ENCODE data around the gene TET2.

TET2 gene

DNA sequence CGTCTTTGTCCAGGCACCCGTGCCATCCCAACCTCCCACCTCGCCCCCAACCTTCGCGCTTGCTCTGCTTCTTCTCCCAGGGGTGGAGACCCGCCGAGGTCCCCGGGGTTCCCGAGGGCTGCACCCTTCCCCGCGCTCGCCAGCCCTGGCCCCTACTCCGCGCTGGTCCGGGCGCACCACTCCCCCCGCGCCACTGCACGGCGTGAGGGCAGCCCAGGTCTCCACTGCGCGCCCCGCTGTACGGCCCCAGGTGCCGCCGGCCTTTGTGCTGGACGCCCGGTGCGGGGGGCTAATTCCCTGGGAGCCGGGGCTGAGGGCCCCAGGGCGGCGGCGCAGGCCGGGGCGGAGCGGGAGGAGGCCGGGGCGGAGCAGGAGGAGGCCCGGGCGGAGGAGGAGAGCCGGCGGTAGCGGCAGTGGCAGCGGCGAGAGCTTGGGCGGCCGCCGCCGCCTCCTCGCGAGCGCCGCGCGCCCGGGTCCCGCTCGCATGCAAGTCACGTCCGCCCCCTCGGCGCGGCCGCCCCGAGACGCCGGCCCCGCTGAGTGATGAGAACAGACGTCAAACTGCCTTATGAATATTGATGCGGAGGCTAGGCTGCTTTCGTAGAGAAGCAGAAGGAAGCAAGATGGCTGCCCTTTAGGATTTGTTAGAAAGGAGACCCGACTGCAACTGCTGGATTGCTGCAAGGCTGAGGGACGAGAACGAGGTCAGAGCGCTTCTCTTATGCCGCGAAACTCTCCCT lies at the start of gene TET2:
Gene TET2, plus strand, starts transcription at position 601 of the 740 bp plus-strand sequence. CDS start 87,067 bp downstream, outside the sequence.
- in situ Hi-C loops (cut with HindIII; ENCODE audit: low sequenced_read_pairs) = no loop called here

DNA sequence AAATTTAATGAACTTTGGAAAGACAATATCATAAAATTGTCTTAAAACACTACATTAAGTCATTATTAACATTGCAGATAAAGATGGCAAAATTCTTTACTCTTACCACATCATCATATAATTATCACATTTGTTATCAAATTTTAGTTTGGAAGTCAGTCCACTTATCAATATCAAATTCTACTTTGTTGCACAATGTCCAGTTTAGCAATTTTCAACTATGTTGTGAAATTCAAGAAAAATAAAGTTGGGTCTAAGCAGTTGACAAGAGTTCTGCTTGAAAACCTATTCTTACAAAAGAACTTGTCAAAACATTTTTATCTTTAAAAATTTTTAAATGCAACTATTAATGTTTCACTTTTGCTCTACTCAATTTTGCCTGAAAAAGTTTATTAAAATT lies 44.7 kb upstream of the TET2 start:
- in situ Hi-C loops (cut with HindIII; ENCODE audit: low sequenced_read_pairs) = no loop called here

DNA sequence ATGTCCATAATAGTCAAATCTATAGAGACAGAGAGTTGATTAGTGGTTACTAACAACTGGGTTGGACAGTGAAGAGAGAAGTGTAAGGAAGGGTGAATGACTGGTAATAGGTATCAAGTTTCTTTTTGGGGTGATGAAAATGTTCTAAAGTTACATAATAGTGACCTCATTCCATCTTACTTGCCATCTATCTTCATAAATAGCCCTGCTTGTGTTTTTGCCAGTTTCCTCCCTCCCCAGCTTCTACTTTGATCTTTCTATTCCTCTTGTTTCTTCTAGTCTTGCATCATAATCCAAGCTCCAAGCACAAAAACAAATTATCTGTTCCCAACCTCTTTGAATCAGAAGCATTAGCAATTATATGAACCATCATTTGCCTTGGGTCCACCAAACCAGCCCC lies 40.2 kb upstream of the TET2 start:
- in situ Hi-C loops (cut with HindIII; ENCODE audit: low sequenced_read_pairs) = no loop called here

DNA sequence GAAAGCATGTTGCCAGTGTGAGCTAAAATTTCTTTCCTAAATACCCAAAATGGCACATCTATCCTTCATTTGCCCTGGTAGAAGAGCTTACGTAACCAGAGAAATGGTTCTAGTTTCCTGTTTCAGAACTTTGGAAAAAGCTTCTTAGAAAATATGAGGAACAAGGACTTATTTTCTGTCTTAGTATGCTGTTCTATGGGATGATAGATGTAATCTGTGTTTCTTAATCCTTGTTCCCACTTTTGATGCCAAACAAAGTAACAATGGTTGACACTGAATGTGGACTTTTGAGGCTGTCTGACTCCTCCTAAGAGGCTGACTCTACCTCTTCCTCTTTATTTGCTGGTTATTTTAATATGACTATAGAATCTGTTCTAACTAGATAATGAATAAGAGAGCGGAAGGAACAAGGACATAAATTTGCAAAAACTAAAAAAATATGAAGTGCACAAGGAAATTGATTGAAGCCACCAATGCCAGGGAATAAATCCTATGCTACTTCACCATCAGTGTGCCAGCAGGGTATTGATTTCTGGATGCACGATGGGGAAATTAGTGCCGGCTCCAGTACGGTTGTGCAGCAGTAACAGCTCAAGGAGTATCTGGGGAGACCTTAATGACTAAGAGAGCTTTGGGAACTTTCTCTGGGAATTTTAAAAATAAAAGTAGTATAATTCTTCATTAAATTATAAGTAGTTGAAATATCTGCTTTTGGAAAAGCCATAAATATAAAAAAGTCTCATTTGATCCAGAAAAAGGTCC lies 39.4 kb upstream of the TET2 start:
- in situ Hi-C loops (cut with HindIII; ENCODE audit: low sequenced_read_pairs) = no loop called here

DNA sequence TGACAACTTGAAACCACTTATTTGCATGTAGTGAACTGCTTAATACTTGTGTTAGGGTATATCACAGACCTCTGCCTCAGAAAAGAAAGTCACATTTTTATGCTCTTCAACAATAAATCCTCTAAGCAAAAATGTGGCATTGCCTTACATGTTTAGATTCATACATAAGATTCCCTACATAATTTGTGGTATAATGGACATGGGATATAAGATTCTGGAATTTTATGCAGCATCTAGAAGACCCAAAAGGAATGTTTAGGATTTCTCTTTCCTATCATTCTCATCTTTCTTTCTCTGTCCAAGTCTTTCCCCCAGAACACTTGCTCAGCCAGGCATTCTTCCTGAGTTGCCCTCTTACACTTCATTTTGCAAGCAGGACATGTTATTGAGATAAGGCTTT lies 37.7 kb upstream of the TET2 start:
- in situ Hi-C loops (cut with HindIII; ENCODE audit: low sequenced_read_pairs) = no loop called here

DNA sequence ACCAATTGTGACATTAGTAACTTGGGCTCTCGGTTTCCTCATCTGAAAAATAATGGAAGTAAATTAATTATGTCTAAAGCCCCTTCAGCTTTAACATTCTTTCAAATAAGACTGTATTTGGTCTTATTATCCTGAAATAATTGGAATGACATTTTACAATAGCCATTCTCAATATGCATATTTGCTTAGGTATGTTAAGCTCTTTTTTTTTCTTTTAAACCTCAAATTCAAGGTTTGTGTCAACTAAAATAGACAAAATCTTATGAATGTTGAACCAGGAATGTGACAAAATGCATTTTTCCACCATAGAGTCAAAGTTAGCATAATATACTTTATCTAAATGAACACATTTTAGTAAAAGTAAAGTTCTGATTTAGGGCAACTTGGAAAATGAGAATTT lies 34.4 kb upstream of the TET2 start:
- in situ Hi-C loops (cut with HindIII; ENCODE audit: low sequenced_read_pairs) = no loop called here

DNA sequence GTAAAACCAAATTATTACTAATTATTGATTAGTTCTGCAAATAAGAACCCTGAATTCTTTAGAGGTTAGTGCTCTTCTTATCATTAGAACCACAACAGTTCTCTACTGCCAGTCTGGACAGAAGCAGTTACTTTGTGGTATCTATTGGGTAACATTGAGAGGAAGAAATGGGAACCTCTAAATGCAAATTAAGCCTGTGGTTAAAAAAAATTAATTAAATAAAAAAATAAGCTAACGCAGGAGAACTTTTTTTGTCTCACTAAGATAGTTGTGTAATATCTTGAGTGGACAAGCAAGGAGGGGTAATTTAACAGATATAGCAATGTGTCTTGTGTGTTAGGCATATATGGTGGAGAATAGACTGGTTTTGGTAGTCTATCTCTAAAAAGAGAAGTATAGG lies 32.9 kb upstream of the TET2 start:
- in situ Hi-C loops (cut with HindIII; ENCODE audit: low sequenced_read_pairs) = no loop called here

DNA sequence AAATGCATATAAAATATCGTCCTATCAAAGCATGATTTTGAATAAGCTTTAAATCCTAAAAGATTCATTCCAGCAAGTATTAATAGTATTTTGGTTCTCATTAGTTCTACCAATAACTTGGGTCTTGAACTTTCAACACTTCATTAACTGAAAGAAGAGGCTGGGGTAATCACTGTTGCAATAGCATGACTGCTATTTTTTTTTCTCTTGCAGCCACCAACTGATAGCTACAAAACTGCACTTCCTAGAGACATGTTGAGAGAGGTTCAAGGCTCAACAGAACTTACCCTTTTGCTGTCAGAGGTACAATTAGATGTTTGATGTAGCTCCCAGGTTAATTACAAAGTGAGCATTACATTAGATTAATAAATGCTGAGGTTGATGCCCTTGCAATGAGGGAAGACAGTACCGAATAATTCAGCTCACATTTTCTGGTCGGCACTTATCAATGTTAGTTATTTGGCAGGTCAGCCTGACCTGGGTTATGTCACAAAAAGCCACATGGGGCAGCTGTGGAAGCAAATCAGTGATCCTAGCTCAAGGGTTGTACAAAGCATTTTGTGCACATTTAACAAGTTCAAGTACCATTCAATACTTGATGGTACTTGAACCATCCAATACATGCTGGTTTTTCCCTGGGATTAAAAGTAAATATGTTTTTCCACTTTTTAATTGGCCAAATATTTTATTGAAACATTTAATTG lies 29.9 kb upstream of the TET2 start:
- in situ Hi-C loops (cut with HindIII; ENCODE audit: low sequenced_read_pairs) = no loop called here

DNA sequence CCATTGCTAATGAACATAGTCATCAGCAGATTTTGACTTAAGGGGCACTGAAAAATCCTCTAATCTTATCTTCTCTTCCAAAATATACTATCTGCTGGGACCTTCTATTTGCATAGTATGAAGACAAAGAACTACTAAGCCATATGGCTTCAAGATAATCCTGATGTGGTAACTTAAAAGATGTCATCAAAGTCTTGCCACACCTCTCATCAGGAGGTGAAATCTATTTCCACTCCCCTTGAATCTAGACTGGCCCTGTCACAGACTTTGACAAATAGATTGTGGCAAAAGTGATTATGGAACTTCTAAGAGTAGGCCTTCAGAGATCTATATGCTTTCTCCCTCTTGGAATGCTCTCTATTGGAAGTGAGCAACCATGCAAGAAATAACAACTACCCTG lies 27.3 kb upstream of the TET2 start:
- in situ Hi-C loops (cut with HindIII; ENCODE audit: low sequenced_read_pairs) = no loop called here

DNA sequence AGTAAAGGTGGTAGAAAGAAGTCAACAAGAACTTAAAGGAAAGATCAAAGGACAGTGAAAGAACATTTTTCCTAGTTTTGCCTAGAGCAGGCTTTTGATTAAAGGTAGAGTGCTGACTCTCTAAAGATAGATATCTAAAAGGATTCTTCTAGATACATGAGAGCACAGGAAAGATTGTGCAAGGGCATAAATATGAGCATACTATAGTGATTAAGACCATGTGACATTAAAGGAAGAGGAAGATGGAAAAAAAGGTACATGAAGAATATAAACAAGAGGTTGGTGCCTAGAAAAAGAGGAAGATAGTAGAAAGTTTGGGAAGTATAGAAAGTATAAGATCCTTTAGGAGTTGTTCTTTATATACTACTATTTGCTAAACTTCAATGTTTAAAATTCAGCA lies 26.1 kb upstream of the TET2 start:
- in situ Hi-C loops (cut with HindIII; ENCODE audit: low sequenced_read_pairs) = no loop called here

DNA sequence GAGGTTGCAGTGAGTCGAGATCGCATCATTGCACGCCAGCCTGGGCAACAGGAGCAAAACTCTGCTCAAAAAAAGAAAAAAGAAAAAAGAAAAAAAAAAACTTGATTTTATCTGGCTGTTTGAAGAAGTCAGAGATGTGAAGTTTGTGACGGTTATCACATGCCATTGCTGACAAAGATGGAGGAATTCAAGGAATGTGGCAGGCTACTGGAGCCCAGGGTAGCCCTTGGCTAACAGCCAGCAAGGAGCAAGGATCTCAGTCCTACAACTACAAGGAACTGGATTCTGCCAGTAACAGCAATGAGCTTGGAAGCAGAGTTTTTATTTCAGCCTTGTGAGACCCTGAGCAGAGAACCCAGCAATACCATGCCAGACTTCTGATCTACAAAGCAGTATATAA lies 24.3 kb upstream of the TET2 start:
- in situ Hi-C loops (cut with HindIII; ENCODE audit: low sequenced_read_pairs) = no loop called here

DNA sequence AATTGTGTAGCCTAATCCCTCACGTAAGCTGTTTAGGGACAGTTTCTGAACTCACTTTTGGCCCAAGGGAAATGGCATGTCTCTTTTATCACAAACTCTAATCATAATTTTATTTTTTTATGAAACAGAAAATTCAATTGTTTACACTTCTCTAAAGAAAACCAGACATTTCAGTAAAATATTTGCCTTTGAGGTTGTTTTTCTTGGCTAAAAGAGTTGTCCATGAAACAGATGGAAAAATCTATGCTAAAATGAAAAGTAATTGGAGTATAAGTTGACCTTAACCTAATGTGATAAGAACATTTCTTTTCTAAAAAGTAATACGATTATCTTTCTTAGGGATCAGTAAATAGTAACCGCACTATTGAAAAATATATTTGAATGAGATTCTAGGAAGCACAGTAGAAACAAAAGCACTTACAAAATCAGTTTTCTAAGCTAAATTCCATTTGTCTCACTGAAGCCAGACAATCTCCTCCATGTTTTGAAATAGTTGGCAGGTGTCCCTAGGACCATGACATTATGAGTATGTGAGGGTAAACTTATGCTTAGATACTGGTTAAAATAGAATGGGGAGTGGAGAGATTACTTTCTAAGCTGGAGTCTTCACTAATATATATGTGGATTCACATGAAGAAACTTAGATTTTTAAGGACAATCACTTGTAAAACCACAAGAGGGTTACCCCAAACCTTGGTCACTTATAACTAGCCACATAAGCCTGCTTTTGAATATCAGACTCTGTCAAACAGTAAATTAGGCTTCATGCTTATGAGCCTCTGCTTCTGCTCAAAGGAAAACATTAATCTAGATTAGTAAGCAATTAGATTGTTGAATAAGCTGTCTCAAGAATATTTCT lies 20.1 kb upstream of the TET2 start:
- in situ Hi-C loops (cut with HindIII; ENCODE audit: low sequenced_read_pairs) = no loop called here

DNA sequence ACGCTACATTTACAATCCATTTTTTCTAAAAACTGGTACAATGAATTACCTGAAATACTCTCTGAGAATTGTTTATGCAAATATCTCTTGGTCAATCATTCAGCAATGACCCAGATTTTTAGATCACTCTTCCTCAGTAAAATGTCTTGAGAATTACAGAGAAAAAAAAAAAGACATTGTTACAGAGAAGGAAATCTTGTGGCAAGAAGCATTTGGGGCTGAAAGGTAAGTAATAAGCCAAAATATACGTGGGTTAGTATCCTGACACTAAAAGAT lies 19.6 kb upstream of the TET2 start:
- in situ Hi-C loops (cut with HindIII; ENCODE audit: low sequenced_read_pairs) = no loop called here

DNA sequence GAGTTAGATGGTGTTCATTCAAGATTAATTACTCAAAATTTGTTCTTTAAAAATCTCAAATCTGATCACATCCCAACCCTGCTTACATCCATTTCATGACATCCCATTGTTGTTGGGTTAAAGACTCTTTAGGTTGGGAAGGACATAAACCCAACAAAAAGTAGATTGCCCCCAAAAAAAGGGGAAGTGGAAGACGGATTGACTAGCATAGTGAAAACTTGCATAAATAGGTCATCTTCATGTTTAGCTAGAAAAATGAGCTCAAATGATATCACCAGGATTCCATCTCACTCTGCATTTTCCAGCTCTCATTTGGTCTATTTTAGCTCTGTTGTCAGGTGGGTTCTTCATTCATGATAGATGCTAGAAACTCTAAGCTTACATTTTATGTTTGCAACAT lies 18.5 kb upstream of the TET2 start:
- in situ Hi-C loops (cut with HindIII; ENCODE audit: low sequenced_read_pairs) = no loop called here

DNA sequence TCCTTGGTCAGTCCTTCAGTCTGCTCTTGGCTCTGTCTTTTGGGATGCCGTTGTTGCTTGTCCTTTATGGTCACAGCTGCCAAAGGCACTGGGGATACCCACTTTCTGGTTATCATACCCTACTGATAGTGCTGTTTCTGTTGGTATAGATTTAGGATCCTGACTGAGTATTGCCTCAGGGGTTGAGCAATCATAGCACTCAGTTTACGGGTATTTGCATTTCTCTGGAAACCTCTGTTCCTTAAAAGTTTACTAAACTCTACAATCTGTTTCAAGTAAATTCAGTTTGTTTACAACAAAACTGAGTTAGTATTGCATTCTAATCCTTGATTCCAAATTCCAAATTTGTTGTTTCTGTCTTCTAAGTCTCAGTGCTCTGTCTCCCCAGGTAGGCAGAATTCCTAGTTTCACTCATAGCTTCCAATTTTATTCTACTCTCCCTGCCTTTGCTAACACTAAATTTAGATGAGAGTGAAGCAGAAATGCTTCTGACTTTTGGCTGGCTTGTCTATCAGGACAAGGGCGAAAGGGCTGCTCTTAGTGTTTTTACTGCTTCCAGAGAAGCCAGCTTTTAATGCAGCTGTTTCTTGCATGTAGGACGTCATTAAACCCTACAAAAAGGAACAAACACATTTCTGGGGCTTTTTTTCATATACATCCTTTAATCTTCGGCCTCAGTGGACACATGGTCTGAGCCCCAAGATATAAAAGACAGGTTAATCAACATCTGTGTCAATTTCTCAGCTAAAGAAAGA lies 17.2 kb upstream of the TET2 start:
- in situ Hi-C loops (cut with HindIII; ENCODE audit: low sequenced_read_pairs) = no loop called here

DNA sequence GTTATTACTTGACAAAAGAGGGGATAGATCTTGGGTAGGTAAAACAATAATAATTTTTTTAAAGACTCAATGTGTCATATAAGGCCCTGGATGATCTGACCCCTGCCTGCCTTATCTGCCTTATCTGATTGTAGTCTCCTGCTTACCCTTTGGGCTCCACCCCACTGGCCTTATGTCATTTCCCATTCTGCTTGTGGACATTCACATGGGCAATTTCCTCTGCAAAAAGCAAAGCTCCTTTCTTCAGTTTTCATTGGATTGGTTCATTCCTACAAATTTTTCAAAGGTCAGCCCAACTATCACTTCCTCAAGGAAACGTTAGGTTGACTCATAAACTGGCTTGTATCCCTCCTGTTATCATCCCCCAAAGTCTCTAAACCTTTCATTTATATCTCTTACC lies 15.7 kb upstream of the TET2 start:
- in situ Hi-C loops (cut with HindIII; ENCODE audit: low sequenced_read_pairs) = no loop called here

DNA sequence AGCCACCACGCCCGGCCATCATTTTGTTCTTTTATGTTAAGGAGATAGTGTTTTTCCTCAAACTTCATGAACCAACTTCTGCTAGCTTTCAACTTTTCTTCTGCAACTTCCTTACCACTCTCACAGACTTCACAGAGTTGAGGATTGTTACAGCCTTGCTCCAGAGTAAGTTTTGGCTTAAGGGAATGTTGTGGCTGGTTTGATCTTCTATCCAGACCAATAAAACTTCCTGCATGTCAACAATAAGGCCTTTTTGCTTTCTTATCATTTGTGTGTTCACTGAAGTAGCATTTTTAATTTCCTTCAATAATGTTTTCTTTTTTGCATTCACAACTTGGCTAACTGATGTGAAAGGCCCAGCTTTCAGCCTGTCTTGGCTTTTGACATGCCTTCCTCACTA lies 12.7 kb upstream of the TET2 start:
- in situ Hi-C loops (cut with HindIII; ENCODE audit: low sequenced_read_pairs) = no loop called here

DNA sequence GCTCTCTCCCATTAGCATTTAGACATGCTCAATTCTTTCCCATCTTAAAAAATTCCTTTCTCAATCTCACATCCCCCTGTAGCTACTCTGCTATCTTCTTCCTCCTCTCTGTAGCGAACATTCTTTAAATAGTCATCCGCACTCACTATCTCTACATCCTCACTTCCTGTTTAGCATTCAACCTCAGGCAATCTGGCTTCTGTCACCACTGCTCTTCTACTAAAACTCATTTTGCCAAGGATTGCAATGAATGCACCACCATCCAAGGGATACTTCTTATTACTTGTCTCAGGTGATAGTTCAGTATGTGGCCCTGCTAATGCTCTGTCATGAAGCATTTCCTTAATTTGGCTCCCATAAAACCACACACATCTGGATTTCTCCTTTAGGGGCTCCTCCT lies 10.9 kb upstream of the TET2 start:
- in situ Hi-C loops (cut with HindIII; ENCODE audit: low sequenced_read_pairs) = no loop called here

DNA sequence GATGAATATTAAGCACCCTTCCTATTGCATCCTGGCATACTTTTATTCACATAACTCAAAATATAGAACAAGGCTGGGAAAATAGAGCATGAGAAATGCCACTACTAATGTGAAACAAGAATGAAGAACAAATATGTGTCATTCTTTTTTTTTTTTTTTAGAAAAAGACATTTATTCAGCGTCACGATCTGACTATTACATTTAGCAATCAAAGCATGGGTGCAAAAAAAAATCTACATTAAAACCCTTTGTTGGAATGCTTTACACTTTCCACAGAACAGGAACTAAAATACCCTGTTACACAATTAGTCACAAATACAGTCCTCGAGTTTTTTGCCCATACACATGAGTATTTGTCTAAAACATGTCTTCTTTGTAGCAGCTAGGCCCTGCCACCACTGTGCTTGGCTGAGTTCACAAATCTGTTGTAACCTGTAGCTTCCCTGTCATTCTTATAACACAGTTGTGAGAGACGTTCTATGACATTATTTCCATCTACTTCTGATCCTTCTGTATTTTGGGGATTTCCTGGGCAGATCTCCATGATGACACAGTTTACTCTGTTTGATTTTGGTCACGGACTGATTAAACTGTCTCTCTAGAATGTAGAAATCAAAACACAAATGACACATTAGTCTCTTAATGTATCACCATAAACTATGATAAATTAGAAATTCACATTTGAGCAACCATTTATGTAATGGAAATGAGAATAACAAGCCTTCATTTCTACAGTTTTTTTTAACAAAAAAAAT lies 9.4 kb upstream of the TET2 start:
- in situ Hi-C loops (cut with HindIII; ENCODE audit: low sequenced_read_pairs) = no loop called here

DNA sequence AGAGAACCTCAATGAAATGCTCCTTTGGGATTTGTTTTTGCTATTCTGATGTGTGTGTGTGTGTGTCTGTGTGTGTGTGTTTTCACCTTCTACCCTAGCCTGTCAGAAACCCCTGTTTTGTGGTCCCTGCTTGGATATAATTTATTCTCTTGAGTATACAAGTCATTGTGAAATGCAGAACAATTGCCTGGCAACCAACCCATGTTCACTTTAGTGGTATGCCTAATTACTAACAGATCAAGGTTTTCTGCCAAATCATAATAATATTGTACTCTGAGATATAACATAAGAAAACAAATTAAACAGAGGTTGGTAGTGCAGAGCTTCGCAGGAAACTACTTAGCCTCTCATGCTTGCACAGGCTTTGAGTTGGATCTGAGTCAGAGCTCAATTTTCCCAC lies 7.0 kb upstream of the TET2 start:
- in situ Hi-C loops (cut with HindIII; ENCODE audit: low sequenced_read_pairs) = no loop called here

Data from DLD1 (cell line).